Keratinocyte (primary cell): ENCODE data around the gene SYP. TPM values are rescaled to one million over a fixed set of nuclear protein-coding genes. Genes with fewer than 3 reads are reported as not detected.

Experiments
- DNase-seq: peaks from one replicate; pipeline ENCODE4 v3.0.0-alpha.2; 2011; ENCODE audit warnings: low read depth, missing footprints, low spot score
- FAIRE-seq: peaks from 2 replicates; lab custom pipeline; 2011; peaks lifted over from hg19 to GRCh38; lab: Jason Lieb, UNC
- H2AFZ ChIP-seq: 2 replicates; pipeline ENCODE4 v1.6.0; 2012; ENCODE audit warnings: low read length, control low read depth, inconsistent platforms; ENCODE audit not compliant: control insufficient read depth
- H3K27ac ChIP-seq: 2 replicates; pipeline ENCODE4 v1.5.1; 2011; ENCODE audit warnings: low read length; ENCODE audit not compliant: control insufficient read depth, insufficient read depth
- H3K27me3 ChIP-seq: 3 replicates; pipeline ENCODE4 v1.6.0; 2011; ENCODE audit warnings: low read length; ENCODE audit not compliant: control insufficient read depth, insufficient read depth; ENCODE audit errors: extremely low read depth
- H3K36me3 ChIP-seq, 2 experiments: 2 replicates in 1 of 2; 3 replicates in 1 of 2; pipeline ENCODE4 v1.5.1; 2011; ENCODE audit warnings: low read length in 2 of 2, mild to moderate bottlenecking in 1 of 2; ENCODE audit not compliant: control insufficient read depth in 2 of 2, insufficient read depth in 2 of 2; ENCODE audit errors: extremely low read depth in 1 of 2
- H3K4me1 ChIP-seq: 3 replicates; pipeline ENCODE4 v1.5.1; 2011; ENCODE audit warnings: low read length; ENCODE audit not compliant: control insufficient read depth, insufficient read depth; ENCODE audit errors: extremely low read depth
- H3K4me2 ChIP-seq: 3 replicates; pipeline ENCODE4 v1.6.0; 2011; ENCODE audit warnings: low read depth, low read length; ENCODE audit not compliant: control insufficient read depth, insufficient read depth; ENCODE audit errors: extremely low read depth
- H3K4me3 ChIP-seq, 3 experiments: fragments of 200-600 bp in 1 of 3; sonication (generic) in 1 of 3; 2 replicates in 2 of 3; 3 replicates in 1 of 3; pipeline ENCODE4 v1.5.1; 2011 to 2016; ENCODE audit warnings: low read length in 3 of 3, mild to moderate bottlenecking in 3 of 3, control low read depth in 2 of 3, inconsistent platforms in 1 of 3, low read depth in 1 of 3, mixed read lengths in 1 of 3, mixed run types in 1 of 3, moderate library complexity in 1 of 3; ENCODE audit not compliant: control insufficient read depth in 2 of 3, insufficient read depth in 2 of 3; ENCODE audit errors: extremely low read depth in 1 of 3
- H3K79me2 ChIP-seq: 2 replicates; pipeline ENCODE4 v1.6.0; 2012; ENCODE audit warnings: low read length; ENCODE audit not compliant: control insufficient read depth, insufficient read depth
- H3K9ac ChIP-seq: 3 replicates; pipeline ENCODE4 v1.6.0; 2011; ENCODE audit warnings: low read length; ENCODE audit not compliant: control insufficient read depth, insufficient read depth; ENCODE audit errors: extremely low read depth
- H3K9me1 ChIP-seq: 3 replicates; pipeline ENCODE4 v1.6.0; 2011; ENCODE audit warnings: low read length; ENCODE audit not compliant: control insufficient read depth, insufficient read depth; ENCODE audit errors: extremely low read depth
- H3K9me3 ChIP-seq: 2 replicates; pipeline ENCODE4 v1.5.1; 2012; ENCODE audit warnings: low read depth, low read length; ENCODE audit not compliant: control insufficient read depth
- H4K20me1 ChIP-seq: 3 replicates; pipeline ENCODE4 v1.6.0; 2011; ENCODE audit warnings: low read length; ENCODE audit not compliant: control insufficient read depth, insufficient read depth; ENCODE audit errors: extremely low read depth
- EZH2 ChIP-seq: IDR thresholded peaks from one replicate; pipeline ENCODE4 v1.6.1; 2012; ENCODE audit warnings: inconsistent platforms, mild to moderate bottlenecking, low read length, moderate library complexity
- dilution Hi-C: fragments of 300-500 bp; cut with MboI; formaldehyde crosslinking; loops from one replicate; pipeline ENCODE4 v1.7.0; 2020; ENCODE audit warnings: low sequenced_read_pairs; ENCODE audit not compliant: extremely low pct_ligation_motif_present
- polyA plus RNA-seq, 5 experiments: library from polyadenylated mRNA; depleted of rRNA in 3 of 5; stranded (reverse) in 3 of 5; stranded (forward) in 1 of 5; unstranded in 1 of 5; fragments of >200 nt; gene quantifications; 1 replicate in 1 of 5; 2 replicates in 3 of 5; 3 replicates in 1 of 5; pipeline versions ENCODE4 v1.2.1 to v1.2.3, GENCODE V29; 2011 to 2012; ENCODE audit warnings: missing spikeins in 2 of 5, low read depth in 1 of 5, low replicate concordance in 1 of 5
- TF ChIP-seq, protein P1 (sequence below), 3 experiments: IDR thresholded peaks in 1 of 3; conservative IDR thresholded peaks in 1 of 3; optimal IDR thresholded peaks in 1 of 3; 2 replicates in 2 of 3; 3 replicates in 1 of 3; pipeline versions ENCODE3 to v1.5.1; 2011; ENCODE audit warnings: low read length in 3 of 3, mild to moderate bottlenecking in 3 of 3, moderate library complexity in 2 of 3, control low read depth in 1 of 3, inconsistent platforms in 1 of 3; ENCODE audit not compliant: insufficient read depth in 2 of 3; ENCODE audit errors: extremely low read depth in 1 of 3

Gene SYP
- polyA plus RNA-seq, 1 donor (not counting 4 experiments of a cell fraction or from before 2014, with no cell fraction given), result 0.07 TPM

DNA sequence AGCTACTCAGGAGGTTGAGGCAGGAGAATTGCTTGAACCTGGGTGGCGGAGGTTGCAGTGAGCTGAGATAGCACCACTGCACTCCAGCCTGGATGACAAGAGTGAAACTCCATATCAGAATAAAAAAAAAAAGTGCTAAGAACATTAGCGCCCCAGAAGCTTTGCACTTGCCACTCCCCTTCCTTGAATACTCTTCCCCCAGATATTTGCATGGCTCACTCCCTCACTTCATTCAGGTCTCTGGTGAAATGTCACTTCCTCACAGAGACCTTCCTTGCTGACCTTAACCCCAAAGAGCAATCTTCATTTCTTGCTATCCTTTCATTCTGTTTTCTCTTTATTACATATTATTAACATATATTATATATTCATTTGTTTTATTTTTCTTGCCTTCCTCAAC lies 21.9 kb upstream of the SYP start:
- Histone ChIP-seq H3K9me1 (no peaks in the 10 kb centered on the region), H3K27me3 (no peaks in the 10 kb centered on the region), H3K4me3 (no peak overlapping the region), H2AFZ (no peak overlapping the region), H3K27ac (no peak overlapping the region), H4K20me1 (no peaks in the 10 kb centered on the region), H3K4me2 (no peak overlapping the region), H3K9ac (no peak overlapping the region), H3K4me1 (no peaks in the 10 kb centered on the region), H3K79me2 (no peaks in the 10 kb centered on the region), H3K9me3 (no peaks in the 10 kb centered on the region), H3K36me3 (no peaks in the 10 kb centered on the region)
- FAIRE-seq (no peak), DNase-seq (no peak)
- dilution Hi-C loops, result no loop called here
- no peak for TF ChIP-seq EZH2
- TF ChIP-seq, protein P1, sequence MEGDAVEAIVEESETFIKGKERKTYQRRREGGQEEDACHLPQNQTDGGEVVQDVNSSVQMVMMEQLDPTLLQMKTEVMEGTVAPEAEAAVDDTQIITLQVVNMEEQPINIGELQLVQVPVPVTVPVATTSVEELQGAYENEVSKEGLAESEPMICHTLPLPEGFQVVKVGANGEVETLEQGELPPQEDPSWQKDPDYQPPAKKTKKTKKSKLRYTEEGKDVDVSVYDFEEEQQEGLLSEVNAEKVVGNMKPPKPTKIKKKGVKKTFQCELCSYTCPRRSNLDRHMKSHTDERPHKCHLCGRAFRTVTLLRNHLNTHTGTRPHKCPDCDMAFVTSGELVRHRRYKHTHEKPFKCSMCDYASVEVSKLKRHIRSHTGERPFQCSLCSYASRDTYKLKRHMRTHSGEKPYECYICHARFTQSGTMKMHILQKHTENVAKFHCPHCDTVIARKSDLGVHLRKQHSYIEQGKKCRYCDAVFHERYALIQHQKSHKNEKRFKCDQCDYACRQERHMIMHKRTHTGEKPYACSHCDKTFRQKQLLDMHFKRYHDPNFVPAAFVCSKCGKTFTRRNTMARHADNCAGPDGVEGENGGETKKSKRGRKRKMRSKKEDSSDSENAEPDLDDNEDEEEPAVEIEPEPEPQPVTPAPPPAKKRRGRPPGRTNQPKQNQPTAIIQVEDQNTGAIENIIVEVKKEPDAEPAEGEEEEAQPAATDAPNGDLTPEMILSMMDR (optimal IDR thresholded peaks at IDR 0.05 in 1 of 3, IDR thresholded peaks at IDR 0.05 in 1 of 3, conservative IDR thresholded peaks at IDR 0.05 in 1 of 3; ENCODE audit: extremely low read depth in 1 of 3, insufficient read depth in 2 of 3, low read length in 3 of 3), result no peak

DNA sequence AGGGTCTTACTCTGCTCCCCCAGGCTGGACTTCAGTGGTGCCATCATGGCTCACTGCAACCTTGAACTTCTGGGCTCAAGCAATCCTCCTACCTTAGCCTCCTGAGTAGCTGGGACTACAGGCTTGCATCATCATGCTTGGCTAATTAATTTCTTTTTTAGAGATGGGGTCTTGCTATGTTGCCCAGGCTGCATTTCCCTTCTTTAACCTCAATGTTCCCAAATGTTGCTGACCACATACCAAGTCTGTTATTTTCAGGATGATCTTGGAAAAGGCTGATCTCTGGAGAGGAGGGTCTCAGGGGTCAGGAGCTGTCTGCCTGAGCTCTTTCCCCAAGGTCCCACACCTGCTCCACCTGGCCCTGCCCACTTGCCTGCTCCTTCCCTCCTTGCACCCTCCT lies 20.1 kb upstream of the SYP start:
- Histone ChIP-seq H3K9me1 (no peaks in the 10 kb centered on the region), H2AFZ (no peak overlapping the region), H3K4me1 (no peaks in the 10 kb centered on the region), H3K27ac (no peak overlapping the region), H3K9me3 (no peaks in the 10 kb centered on the region), H3K79me2 (no peaks in the 10 kb centered on the region), H3K4me2 (no peak overlapping the region), H4K20me1 (no peaks in the 10 kb centered on the region), H3K27me3 (no peaks in the 10 kb centered on the region), H3K4me3 (no peak overlapping the region), H3K9ac (no peak overlapping the region), H3K36me3 (no peaks in the 10 kb centered on the region)
- FAIRE-seq (no peak), DNase-seq (no peak)
- no peak for TF ChIP-seq EZH2
- TF ChIP-seq, protein P1 (optimal IDR thresholded peaks at IDR 0.05 in 1 of 3, IDR thresholded peaks at IDR 0.05 in 1 of 3, conservative IDR thresholded peaks at IDR 0.05 in 1 of 3; ENCODE audit: extremely low read depth in 1 of 3, insufficient read depth in 2 of 3, low read length in 3 of 3), result no peak
- dilution Hi-C loops, result no loop called here
